Sigmoid colon (tissue), 7 donors: ENCODE results near the gene ARRB1. TPM values are rescaled to one million over a fixed set of nuclear protein-coding genes. Genes with fewer than 3 reads are reported as not detected.
"Not testable (repeated sequence)": the region's sequence is repeated elsewhere in the genome, so short reads cannot be mapped to it uniquely, and the experiment has no call there.

Source experiments
- DNase-seq: peaks from one replicate; pipeline ENCODE4 v3.0.0-alpha.2; 2019
- H3K27ac ChIP-seq, 4 donors: fragments of 200-600 bp; sonication (generic); one replicate each; pipeline ENCODE4 v1.5.1; 2016 to 2019; ENCODE audit warnings: mild to moderate bottlenecking in 1 of 4
- H3K27me3 ChIP-seq, 3 donors: fragments of 200-600 bp; sonication (generic); one replicate each; pipeline ENCODE4 v1.5.1; 2019; ENCODE audit warnings: mild to moderate bottlenecking in 1 of 3
- H3K36me3 ChIP-seq, 4 donors: fragments of 200-600 bp; sonication (generic); one replicate each; pipeline ENCODE4 v1.5.1; 2016 to 2019
- H3K4me1 ChIP-seq, 4 donors: fragments of 200-600 bp; sonication (generic); one replicate each; pipeline ENCODE4 v1.5.1; 2017 to 2019
- H3K4me3 ChIP-seq, 4 donors: fragments of 200-600 bp; sonication (generic); one replicate each; pipeline ENCODE4 v1.5.1; 2017 to 2019; ENCODE audit warnings: mild to moderate bottlenecking in 2 of 4, moderate library complexity in 1 of 4
- H3K9me3 ChIP-seq, 4 donors: fragments of 200-600 bp in 3 of 4; sonication (generic) in 3 of 4; one replicate each; pipeline versions ENCODE4 v1.5.1 to v1.6.1; 2013 to 2019
- EP300 ChIP-seq, 4 donors: sonication (generic); formaldehyde crosslinking; IDR thresholded peaks; one replicate each; pipeline ENCODE4 v1.6.1; 2017; ENCODE audit warnings: antibody characterized with exemption in 4 of 4
- POLR2A ChIP-seq, 2 donors: fragments of 450-650 bp; IDR thresholded peaks; one replicate each; pipeline ENCODE4 v1.6.1; 2016; ENCODE audit warnings: antibody characterized with exemption in 2 of 2, mild to moderate bottlenecking in 2 of 2, moderate library complexity in 2 of 2
- POLR2AphosphoS5 ChIP-seq, 4 donors: sonication (generic); formaldehyde crosslinking; IDR thresholded peaks; one replicate each; pipeline ENCODE4 v1.6.1; 2017; ENCODE audit warnings: antibody characterized with exemption in 4 of 4
- WGBS, 2 donors: extraction: QIAGEN DNeasy Blood & Tissue Kit; methylation state at CpG; one replicate each; pipeline ENCODE4 v1.1.7; 2013; 5-methylcytosine and 5-hydroxymethylcytosine counted together
- intact Hi-C: fragments of 100-400 bp; cut with DNase I; formaldehyde crosslinking; loops from one replicate; pipeline ENCODE4 v1.15.1; 2023
- polyA plus RNA-seq, 3 donors: library from polyadenylated mRNA; stranded (reverse); fragments of 200-250 nt; gene quantifications; one replicate each; pipeline ENCODE4 v1.2.3, GENCODE V29; 2013
- total RNA-seq, 4 donors: library from RNA; depleted of rRNA; stranded (reverse); fragments of >200 nt; gene quantifications; one replicate each; pipeline ENCODE4 v1.1.0, GENCODE V29; 2016
- TF ChIP-seq, protein P1 (sequence below), 4 experiments: fragments of 450-650 bp in 3 of 4; fragments of 200-600 bp in 1 of 4; IDR thresholded peaks; one replicate each; pipeline ENCODE4 v1.5.1; 2016 to 2019; ENCODE audit warnings: antibody characterized with exemption in 4 of 4, mild to moderate bottlenecking in 3 of 4, moderate library complexity in 2 of 4
- donor health status: healthy with polysubstance abuse.
- donor health status: Bipolar disorder and iron deficiency.
- donor health status: healthy.

ARRB1 gene
- total and polyA plus RNA-seq, 7 donors = 24.0 to 96.7 (median 45.6) TPM

DNA sequence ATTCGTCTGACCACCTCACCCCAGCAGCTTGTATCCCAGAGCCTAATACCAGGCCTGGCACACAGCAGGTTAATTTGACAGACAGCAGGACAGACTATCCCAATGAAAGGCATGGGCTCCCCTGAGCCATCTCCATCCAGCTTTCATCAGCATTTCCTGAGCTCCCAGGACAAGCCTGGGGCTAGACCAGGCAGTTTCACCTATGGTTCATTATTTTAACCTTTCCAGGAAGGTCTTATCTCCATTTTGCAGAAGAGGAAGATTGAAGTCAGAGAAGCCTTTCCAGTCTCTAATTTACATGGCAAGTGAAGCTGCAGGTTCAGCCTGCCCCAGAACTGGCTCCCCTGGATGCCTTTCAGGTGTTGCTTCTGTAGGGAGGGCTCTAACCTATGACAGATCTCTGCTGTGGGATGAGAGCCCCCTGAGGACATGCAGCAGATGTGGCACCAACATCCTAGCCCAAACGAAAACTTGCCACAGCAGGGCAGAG is 17.0 kb downstream of the ARRB1 start:
- Histone ChIP-seq H3K9me3 (no peaks in the 10 kb centered on the region), H3K36me3 (no peaks in the 10 kb centered on the region), H3K4me3 (no peak overlapping the region), H3K27me3 (no peaks in the 10 kb centered on the region), H3K27ac (peak overlapping the region; percentile 97 to 98 (median 97)), H3K4me1 (peaks cover 0 to 96% (median 93%) of the 10 kb centered on the region in 4 donors)
- no peak for DNase-seq
- TF ChIP-seq EP300 (IDR thresholded peaks at IDR 0.05) = no peak
- TF ChIP-seq POLR2AphosphoS5 (IDR thresholded peaks at IDR 0.05) = no peak
- TF ChIP-seq, protein P1, sequence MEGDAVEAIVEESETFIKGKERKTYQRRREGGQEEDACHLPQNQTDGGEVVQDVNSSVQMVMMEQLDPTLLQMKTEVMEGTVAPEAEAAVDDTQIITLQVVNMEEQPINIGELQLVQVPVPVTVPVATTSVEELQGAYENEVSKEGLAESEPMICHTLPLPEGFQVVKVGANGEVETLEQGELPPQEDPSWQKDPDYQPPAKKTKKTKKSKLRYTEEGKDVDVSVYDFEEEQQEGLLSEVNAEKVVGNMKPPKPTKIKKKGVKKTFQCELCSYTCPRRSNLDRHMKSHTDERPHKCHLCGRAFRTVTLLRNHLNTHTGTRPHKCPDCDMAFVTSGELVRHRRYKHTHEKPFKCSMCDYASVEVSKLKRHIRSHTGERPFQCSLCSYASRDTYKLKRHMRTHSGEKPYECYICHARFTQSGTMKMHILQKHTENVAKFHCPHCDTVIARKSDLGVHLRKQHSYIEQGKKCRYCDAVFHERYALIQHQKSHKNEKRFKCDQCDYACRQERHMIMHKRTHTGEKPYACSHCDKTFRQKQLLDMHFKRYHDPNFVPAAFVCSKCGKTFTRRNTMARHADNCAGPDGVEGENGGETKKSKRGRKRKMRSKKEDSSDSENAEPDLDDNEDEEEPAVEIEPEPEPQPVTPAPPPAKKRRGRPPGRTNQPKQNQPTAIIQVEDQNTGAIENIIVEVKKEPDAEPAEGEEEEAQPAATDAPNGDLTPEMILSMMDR (IDR thresholded peaks at IDR 0.05) = no peak
- no peak for TF ChIP-seq POLR2A (IDR thresholded peaks at IDR 0.05)
- WGBS, 2 donors = 75 to 78% methylated on average over 2 of the region's 2 CpGs
- intact Hi-C loops = no loop called here

DNA sequence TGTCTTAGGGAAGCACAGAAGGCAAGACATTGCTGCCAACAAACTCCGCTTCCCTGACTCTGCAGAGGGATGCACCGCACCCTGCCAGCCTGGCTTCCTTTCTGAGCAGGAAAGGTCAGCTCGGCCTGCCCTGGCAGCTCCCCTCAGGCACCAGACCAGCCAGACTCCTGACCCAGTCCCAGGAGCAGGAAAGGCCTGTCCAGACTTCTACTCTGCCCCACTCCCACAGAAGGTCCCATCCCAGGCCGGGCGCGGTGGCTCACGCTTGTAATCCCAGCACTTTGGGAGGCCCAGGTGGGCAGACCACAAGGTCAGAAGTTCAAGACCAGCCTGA is 17.7 kb downstream of the ARRB1 start:
- Histone ChIP-seq H3K9me3 (no peaks in the 10 kb centered on the region), H3K36me3 (no peaks in the 10 kb centered on the region), H3K27ac (peak overlapping the region; percentile 97 to 98 (median 97)), H3K4me3 (no peak overlapping the region), H3K4me1 (peaks cover 0 to 96% (median 93%) of the 10 kb centered on the region in 4 donors), H3K27me3 (no peaks in the 10 kb centered on the region)
- WGBS, 2 donors = 76 to 80% methylated on average over 7 of the region's 7 CpGs
- TF ChIP-seq POLR2A (IDR thresholded peaks at IDR 0.05) (no peak), POLR2AphosphoS5 (IDR thresholded peaks at IDR 0.05) (no peak), EP300 (IDR thresholded peaks at IDR 0.05) (no peak)
- TF ChIP-seq, protein P1 (IDR thresholded peaks at IDR 0.05) = no peak
- intact Hi-C loops = no loop called here
- no peak for DNase-seq

DNA sequence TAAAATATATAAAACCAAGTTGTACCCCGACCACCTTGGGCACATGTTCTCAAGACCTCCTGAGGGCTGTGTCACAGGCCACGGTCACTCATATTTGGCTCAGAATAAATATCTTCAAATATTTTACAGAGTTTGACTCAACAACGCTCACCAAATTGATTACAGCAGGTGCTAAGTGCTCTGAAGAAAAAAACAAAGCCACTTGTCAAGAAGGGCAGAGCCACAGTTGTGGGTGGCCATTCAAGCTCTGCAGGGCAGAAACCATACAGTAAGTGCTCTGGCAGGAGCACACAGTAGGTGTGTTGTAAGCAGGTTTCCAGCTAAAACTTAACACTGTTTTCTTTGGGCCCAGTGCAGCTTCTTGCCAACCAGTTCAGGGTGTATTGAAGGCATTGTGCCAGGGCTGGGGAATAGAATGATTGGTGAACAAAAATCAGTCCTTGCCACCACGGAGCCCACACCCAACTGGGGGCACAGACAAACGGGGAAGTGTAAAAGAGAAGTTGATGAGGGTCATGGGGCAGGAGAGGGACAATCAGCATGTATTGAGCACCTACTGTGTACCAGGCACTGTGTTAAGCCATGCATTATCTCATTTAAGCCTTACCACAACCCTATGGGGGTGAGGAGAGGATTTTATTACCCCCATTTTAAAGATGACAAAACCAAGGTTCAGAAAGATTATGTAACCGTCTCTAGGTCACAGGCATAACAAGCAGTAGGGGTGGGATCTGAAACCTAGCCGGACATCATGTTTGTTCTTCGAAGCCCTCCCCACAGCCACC is 18.2 kb downstream of the ARRB1 start:
- intact Hi-C loops = no loop called here
- peaks cover 0 to 96% (median 93%) of the 10 kb centered on the region in 4 donors for H3K4me1 ChIP-seq

DNA sequence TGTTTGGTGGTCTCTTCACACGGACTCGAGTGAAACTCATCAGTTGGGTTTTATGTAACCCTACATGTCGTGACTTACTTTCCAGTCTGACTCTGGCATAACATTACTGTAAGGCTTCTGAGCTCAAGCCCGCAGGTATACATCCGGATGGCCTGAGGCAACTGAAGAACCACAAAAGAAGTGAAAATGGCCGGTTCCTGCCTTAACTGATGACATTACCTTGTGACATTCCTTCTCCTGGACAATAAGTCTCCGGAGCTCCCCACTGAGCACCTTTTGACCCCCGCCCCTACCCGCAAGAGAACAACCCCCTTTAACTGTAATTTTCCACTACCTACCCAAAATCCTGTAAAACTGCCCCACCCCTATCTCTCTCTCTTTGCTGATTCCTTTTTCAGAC is 19.7 kb downstream of the ARRB1 start:
- DNase-seq, H3K9me3 ChIP-seq, intact Hi-C loops, H3K36me3 ChIP-seq, H3K27me3 ChIP-seq, H3K4me3 ChIP-seq: not testable (repeated sequence)
- 94 to 96% methylated on average over 9 of the region's 9 CpGs for WGBS, 2 donors
- Histone ChIP-seq H3K27ac (peak overlapping the region; percentile 76 to 98 (median 97)), H3K4me1 (peaks cover 0 to 88% (median 86%) of the 10 kb centered on the region in 4 donors)

More for the DNA sequence above, 18.2 kb downstream of the ARRB1 start:
- Histone ChIP-seq H3K27ac (peak overlapping the region; percentile 97 to 98 (median 97)), H3K27me3 (no peaks in the 10 kb centered on the region), H3K9me3 (no peaks in the 10 kb centered on the region), H3K36me3 (no peaks in the 10 kb centered on the region), H3K4me3 (no peak overlapping the region)
- 54 to 70% methylated on average over 8 of the region's 8 CpGs for WGBS, 2 donors
- TF ChIP-seq EP300 (IDR thresholded peaks at IDR 0.05) = no peak
- TF ChIP-seq POLR2AphosphoS5 (IDR thresholded peaks at IDR 0.05) = no peak
- no peak for TF ChIP-seq POLR2A (IDR thresholded peaks at IDR 0.05)
- TF ChIP-seq, protein P1 (IDR thresholded peaks at IDR 0.05) = no peak
- DNase-seq = no peak

DNA sequence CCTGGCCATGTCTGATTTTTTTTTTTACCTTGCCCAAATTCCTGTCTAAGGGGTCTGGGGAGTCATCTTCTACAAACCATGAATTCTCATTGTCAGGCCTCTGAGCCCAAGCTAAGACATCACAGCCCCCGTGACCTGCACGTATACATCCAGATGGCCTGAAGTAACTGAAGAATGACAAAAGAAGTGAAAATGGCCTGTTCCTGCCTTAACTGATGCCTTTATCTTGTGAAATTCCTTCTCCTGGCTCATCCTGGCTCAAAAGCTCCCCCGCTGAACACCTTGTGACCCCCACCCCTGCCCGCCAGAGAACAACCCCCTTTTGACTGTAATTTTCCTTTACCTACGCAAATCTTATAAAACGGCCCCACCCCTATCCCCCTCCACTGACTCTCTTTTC is 20.2 kb downstream of the ARRB1 start:
- 93 to 95% methylated on average over 6 of the region's 6 CpGs for WGBS, 2 donors
- H3K27me3 ChIP-seq, DNase-seq, H3K4me3 ChIP-seq, intact Hi-C loops, H3K36me3 ChIP-seq, H3K9me3 ChIP-seq: not testable (repeated sequence)
- peaks cover 0 to 88% (median 85%) of the 10 kb centered on the region in 4 donors for H3K4me1 ChIP-seq
- peak overlapping the region; percentile 73 to 98 (median 86) for H3K27ac ChIP-seq
